Measurements from ENCODE around the gene COL13A1. TPM values are rescaled to one million over a fixed set of nuclear protein-coding genes. Genes with fewer than 3 reads are reported as not detected.

COL13A1 gene
- 9.2 TPM for total RNA-seq
- long read RNA-seq, partial matches to known transcripts: 2 of 16 reads
- long read RNA-seq, other reads (novel, unspliced or antisense): 14 of 16 reads

DNA sequence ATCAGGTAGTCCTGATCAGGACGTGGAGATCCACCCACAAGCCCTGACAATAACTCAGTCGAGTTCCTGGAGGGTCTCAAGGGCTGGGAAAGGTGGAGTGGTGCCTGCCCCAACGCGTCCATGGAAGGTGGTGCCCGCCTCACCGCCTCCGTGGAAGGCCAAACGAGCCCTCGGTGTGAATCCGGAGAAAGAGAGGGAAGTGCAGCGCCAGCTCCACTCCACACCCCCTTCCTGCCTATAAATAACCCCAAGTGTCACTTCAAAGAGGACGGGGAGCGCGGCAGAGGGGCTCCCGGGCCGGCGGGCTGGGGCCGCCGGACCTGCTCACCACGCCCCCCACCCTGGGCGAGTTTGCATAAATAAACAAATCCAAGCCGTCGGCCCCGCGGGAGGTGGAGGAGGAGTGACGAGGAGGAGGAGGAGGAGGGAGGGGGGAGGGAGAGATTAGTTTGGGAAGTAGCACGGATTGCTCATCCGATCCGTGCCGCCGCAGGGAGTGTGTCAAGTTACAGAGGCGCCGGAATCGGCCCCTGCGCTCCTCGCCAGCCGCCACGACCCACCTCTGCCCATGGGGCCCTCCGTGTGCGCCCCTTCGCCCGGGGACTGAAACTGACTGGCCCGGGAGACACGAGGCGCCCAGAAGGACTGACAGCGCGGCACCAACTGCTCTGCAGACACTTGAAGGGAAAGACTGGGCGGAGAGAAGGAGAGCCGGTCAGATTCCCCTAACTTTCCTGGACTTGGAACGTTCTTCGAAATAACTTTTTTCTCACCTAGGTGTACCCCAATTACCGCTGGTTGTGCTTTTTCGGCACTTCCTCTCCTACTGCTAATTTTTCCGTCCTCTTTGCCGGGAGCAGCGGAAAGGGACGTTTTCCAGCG, at the start of gene COL13A1:
COL13A1 (plus strand) TSS at position 473 of the 882 bp plus-strand sequence. CDS start 518 bp downstream, outside the sequence.
- Histone ChIP-seq H3K27ac (peak within 1 kb of the TSS; percentile 46), H3K36me3 (no peaks in the 10 kb centered on the region), H3K27me3 (ENCODE audit: low read depth) (peaks cover 24% of the 10 kb centered on the region), H3K4me1 (peaks cover 19% of the 10 kb centered on the region), H3K9me3 (no peaks in the 10 kb centered on the region), H3K4me3 (peak within 1 kb of the TSS; percentile 55)
- ATAC-seq (peak; percentile 20 to 35), DNase-seq (peak; percentile 55)
- TF ChIP-seq, protein P1, sequence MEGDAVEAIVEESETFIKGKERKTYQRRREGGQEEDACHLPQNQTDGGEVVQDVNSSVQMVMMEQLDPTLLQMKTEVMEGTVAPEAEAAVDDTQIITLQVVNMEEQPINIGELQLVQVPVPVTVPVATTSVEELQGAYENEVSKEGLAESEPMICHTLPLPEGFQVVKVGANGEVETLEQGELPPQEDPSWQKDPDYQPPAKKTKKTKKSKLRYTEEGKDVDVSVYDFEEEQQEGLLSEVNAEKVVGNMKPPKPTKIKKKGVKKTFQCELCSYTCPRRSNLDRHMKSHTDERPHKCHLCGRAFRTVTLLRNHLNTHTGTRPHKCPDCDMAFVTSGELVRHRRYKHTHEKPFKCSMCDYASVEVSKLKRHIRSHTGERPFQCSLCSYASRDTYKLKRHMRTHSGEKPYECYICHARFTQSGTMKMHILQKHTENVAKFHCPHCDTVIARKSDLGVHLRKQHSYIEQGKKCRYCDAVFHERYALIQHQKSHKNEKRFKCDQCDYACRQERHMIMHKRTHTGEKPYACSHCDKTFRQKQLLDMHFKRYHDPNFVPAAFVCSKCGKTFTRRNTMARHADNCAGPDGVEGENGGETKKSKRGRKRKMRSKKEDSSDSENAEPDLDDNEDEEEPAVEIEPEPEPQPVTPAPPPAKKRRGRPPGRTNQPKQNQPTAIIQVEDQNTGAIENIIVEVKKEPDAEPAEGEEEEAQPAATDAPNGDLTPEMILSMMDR (IDR thresholded peaks at IDR 0.05): no peak
- intact Hi-C loops (cut with DNase I): no loop called here

GRCh38 chr10:69752479-69752878, 49.2 kb upstream of the COL13A1 start:
- no peak overlapping the region for H3K4me3 ChIP-seq
- no peak overlapping the region for H3K27ac ChIP-seq
- H3K4me1 ChIP-seq: no peaks in the 10 kb centered on the region
- TF ChIP-seq, protein P1 (IDR thresholded peaks at IDR 0.05): no peak
- no peaks in the 10 kb centered on the region for H3K9me3 ChIP-seq
- no peaks in the 10 kb centered on the region for H3K36me3 ChIP-seq
- ATAC-seq: no peak
- intact Hi-C loops (cut with DNase I): no loop called here
- H3K27me3 ChIP-seq (ENCODE audit: low read depth): no peaks in the 10 kb centered on the region
- no peak for DNase-seq

GRCh38 chr10:69756279-69756678, 45.4 kb upstream of the COL13A1 start:
- TF ChIP-seq, protein P1 (IDR thresholded peaks at IDR 0.05): no peak
- H3K4me3 ChIP-seq: no peak overlapping the region
- DNase-seq (no peak), ATAC-seq (no peak)
- no peak overlapping the region for H3K27ac ChIP-seq
- H3K36me3 ChIP-seq: no peaks in the 10 kb centered on the region
- no peaks in the 10 kb centered on the region for H3K27me3 ChIP-seq (ENCODE audit: low read depth)
- no peaks in the 10 kb centered on the region for H3K4me1 ChIP-seq
- H3K9me3 ChIP-seq: no peaks in the 10 kb centered on the region
- intact Hi-C loops (cut with DNase I): no loop called here

GRCh38 chr10:69757206-69757552, 44.5 kb upstream of the COL13A1 start:
- DNase-seq: no peak

DNA sequence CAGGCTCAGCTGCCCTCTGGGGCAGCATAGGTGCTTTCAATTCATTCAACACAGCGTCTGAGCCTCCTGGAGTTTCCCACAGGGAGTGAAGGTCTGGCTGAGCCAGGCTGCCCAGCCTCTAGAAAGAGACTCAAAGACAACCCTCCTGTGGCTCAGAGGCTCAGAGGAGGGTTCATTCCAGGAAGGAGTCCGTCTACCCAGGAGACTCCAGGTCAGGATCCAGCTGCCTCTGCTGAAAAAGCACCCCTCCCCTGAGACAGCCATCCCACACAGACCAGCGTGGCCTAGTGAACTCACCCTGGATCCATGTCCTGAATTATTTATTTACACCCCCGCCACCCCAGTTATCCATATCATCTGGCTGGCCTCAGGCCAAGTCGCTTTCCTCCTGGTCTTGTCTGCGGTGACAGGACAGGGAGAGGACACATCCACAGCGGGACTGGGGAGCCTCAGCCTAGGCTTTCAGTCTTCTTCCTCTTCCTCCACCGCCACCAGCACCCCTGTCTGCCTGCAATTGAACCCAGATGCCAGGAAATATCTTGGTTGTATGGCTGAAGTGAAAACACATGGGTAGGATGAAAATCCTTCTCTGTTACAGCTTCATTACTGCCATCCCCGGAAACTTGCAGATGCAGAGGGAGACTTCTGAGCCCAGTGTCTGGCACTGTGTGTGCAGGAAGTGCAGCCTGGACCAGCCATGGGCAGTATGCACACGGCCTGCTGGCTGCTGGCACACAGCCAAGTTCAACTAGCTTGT, 44.0 kb upstream of the COL13A1 start:
- TF ChIP-seq, protein P1 (IDR thresholded peaks at IDR 0.05): no peak
- ATAC-seq (peak in 1 of 2 donors; percentile 30), DNase-seq (no peak)
- intact Hi-C loops (cut with DNase I): no loop called here
- no peak overlapping the region for H3K4me3 ChIP-seq
- H3K9me3 ChIP-seq: no peaks in the 10 kb centered on the region
- H3K4me1 ChIP-seq: no peaks in the 10 kb centered on the region
- H3K36me3 ChIP-seq: no peaks in the 10 kb centered on the region
- H3K27ac ChIP-seq: no peak overlapping the region
- no peaks in the 10 kb centered on the region for H3K27me3 ChIP-seq (ENCODE audit: low read depth)

More at GRCh38 chr10:69757206-69757552, 44.5 kb upstream of the COL13A1 start:
- TF ChIP-seq, protein P1 (IDR thresholded peaks at IDR 0.05): no peak
- H3K27ac ChIP-seq: no peak overlapping the region
- intact Hi-C loops (cut with DNase I): no loop called here
- H3K36me3 ChIP-seq: no peaks in the 10 kb centered on the region
- ATAC-seq: no peak
- no peak overlapping the region for H3K4me3 ChIP-seq
- H3K27me3 ChIP-seq (ENCODE audit: low read depth): no peaks in the 10 kb centered on the region
- H3K9me3 ChIP-seq: no peaks in the 10 kb centered on the region
- no peaks in the 10 kb centered on the region for H3K4me1 ChIP-seq
